Nephron progenitor cell (in vitro differentiated cells): ENCODE data around the gene BTBD9.
A peak's percentile ranks its signal among the peaks of the same experiment; 100 is the strongest.

Source experiments
- DNase-seq: peaks from one replicate; pipeline ENCODE4 v3.0.0; 2021
- H3K27ac Mint-ChIP-seq: 2 replicates; pipeline ENCODE4 v1.8.0; 2021; ENCODE audit warnings: mild to moderate bottlenecking, moderate library complexity, mixed read lengths
- H3K27me3 Mint-ChIP-seq: 2 replicates; pipeline ENCODE4 v1.8.0; 2021; ENCODE audit warnings: mild to moderate bottlenecking, low read depth, mixed read lengths; ENCODE audit not compliant: poor library complexity
- H3K36me3 Mint-ChIP-seq: 2 replicates; pipeline ENCODE4 v1.8.0; 2021; ENCODE audit warnings: low read depth, mixed read lengths
- H3K4me1 Mint-ChIP-seq: 2 replicates; pipeline ENCODE4 v1.8.0; 2021; ENCODE audit warnings: mixed read lengths
- H3K4me3 Mint-ChIP-seq: 2 replicates; pipeline ENCODE4 v1.8.0; 2021; ENCODE audit warnings: mild to moderate bottlenecking, moderate library complexity, mixed read lengths
- H3K9me3 Mint-ChIP-seq: 2 replicates; pipeline ENCODE4 v1.8.0; 2021; ENCODE audit warnings: mild to moderate bottlenecking, moderate library complexity, mixed read lengths
- TF ChIP-seq, protein P1 (sequence below): fragments of 200-600 bp; sonication (generic); IDR thresholded peaks from 2 replicates; pipeline ENCODE4 v1.5.0; 2021; ENCODE audit warnings: antibody characterized with exemption

Gene BTBD9

DNA sequence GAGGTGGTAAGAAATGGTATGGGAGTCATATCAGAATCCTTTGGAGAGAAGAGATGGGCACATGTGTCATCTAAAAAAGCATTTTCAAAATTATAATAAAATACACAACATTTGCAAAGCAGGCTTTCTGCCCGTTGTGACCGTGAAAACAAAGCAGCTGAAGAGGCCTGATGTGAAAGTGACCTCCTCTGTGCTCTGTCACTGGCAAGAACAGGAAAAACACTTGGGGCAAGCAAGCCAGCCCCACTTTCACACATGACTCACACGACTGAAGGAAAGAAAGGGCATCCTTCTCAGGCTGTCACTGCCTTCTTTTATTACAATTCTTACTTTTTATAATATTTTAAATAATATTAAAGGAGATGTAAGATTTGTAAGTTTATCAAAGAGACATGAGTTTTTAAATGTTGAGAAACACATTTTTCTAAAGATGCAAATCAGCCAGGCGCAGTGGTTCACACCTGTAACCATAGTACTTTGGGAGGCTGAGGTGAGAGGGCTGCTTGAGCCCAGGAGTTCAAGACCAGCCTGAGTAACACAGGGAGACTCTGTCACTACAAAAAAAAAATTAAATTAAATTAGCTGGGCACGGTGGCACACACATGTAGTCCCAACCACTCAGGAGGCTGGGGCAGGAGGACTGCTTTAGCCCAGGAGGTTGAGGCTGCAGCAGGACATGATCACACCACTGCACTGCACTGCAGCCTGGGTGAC lies 143.7 kb downstream of the BTBD9 start:
- TF ChIP-seq, protein P1, sequence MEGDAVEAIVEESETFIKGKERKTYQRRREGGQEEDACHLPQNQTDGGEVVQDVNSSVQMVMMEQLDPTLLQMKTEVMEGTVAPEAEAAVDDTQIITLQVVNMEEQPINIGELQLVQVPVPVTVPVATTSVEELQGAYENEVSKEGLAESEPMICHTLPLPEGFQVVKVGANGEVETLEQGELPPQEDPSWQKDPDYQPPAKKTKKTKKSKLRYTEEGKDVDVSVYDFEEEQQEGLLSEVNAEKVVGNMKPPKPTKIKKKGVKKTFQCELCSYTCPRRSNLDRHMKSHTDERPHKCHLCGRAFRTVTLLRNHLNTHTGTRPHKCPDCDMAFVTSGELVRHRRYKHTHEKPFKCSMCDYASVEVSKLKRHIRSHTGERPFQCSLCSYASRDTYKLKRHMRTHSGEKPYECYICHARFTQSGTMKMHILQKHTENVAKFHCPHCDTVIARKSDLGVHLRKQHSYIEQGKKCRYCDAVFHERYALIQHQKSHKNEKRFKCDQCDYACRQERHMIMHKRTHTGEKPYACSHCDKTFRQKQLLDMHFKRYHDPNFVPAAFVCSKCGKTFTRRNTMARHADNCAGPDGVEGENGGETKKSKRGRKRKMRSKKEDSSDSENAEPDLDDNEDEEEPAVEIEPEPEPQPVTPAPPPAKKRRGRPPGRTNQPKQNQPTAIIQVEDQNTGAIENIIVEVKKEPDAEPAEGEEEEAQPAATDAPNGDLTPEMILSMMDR: no peak
- Mint-ChIP-seq H3K27ac (no peak overlapping the region), H3K36me3 (no peaks in the 10 kb centered on the region), H3K4me1 (peaks cover 8% of the 10 kb centered on the region), H3K9me3 (no peaks in the 10 kb centered on the region), H3K4me3 (no peak overlapping the region), H3K27me3 (peaks cover 3% of the 10 kb centered on the region)
- no peak for DNase-seq

DNA sequence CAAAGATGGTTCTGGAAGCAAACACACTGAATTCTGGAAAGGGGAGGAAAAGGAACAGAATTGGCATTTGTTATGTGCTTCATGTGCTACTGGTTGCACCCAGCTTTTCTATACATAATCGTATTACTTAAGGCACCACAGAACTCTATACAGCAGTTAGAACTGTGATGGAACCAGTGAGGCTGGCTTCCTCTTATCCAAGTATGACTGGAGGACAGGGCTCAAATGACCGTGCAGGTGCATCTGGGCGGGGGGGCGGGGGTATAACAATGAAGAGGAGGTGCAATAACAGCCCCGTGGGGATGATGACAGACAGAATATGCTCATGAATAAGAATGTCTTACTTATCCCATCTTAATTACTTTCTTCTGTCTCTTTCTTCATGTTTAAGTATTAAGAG lies 144.2 kb downstream of the BTBD9 start:
- Mint-ChIP-seq H3K27ac (no peak overlapping the region), H3K4me1 (peaks cover 8% of the 10 kb centered on the region), H3K27me3 (peaks cover 3% of the 10 kb centered on the region), H3K9me3 (no peaks in the 10 kb centered on the region), H3K36me3 (no peaks in the 10 kb centered on the region), H3K4me3 (no peak overlapping the region)
- TF ChIP-seq, protein P1: no peak
- no peak for DNase-seq

DNA sequence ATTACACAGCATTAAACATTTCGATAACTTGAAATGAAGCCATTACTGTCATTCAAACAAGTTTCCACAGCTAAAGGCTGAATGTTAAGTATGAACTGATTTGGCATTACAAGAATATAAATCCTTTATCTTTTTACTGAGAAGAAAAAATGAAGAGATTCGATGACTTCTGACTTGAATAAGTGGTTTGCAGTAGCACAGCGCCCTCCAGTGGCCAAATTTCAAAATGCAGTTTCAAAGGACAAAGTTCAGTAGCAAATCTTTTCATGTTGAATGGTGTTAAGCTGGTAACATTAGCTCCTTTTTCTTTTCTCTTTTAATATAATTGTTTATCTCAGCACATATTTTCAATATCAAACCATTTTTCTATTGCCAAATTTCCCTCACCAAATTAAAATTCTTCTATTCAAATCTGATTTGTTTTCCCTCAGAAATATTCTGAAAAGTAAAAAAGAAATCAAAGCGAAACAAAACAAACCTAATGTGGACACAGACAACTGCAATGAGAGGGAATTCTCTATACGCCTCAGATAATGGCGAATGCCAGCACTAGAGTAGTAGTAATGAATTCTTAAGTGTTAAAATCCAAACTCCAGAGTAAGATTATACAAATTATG lies 145.7 kb downstream of the BTBD9 start:
- Mint-ChIP-seq H3K36me3 (no peaks in the 10 kb centered on the region), H3K9me3 (no peaks in the 10 kb centered on the region), H3K4me3 (no peak overlapping the region), H3K27me3 (peaks cover 3% of the 10 kb centered on the region), H3K27ac (no peak overlapping the region), H3K4me1 (peaks cover 8% of the 10 kb centered on the region)
- TF ChIP-seq, protein P1: peak; percentile 95
- peak; percentile 86 for DNase-seq

DNA sequence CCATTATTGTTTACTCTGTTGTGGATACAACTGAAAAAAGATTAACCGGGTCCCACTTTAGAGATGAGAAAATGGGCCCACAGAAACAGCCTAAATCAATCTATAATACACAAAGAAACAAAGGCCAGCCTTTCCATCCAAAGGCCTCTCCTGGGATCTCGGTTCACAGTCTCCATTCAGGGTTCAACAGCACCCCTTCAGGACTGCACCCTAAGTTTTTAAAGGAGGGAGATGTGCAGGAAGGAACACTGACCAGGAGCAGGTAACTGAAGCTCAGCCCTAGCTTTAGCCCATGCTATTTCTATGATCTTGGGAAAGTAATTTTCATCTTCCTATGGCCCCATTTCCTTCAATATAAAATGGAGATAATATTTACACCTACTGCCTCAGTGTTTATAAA lies 147.7 kb downstream of the BTBD9 start:
- TF ChIP-seq, protein P1: no peak
- Mint-ChIP-seq H3K9me3 (no peaks in the 10 kb centered on the region), H3K27me3 (peaks cover 3% of the 10 kb centered on the region), H3K36me3 (no peaks in the 10 kb centered on the region), H3K4me3 (no peak overlapping the region), H3K4me1 (peaks cover 8% of the 10 kb centered on the region), H3K27ac (no peak overlapping the region)
- no peak for DNase-seq

DNA sequence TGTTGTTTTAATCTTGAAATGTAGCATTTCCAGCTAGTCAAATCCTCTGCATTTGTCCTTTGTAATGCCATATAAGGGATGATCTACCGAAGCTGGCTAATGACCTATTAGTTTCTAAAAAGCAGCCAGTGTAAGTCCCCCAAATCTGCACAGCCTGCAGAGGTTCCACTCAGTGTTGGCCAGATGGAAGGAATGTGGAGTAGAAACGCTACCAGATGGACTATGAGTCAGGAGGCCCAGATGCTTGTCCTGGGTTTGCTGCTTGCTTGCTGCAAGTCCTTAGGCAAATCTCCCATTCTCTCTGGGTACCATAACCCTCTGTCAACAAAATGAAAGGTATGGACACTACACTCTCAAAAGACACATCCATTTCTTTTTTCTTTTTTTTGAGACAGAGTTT lies 149.8 kb downstream of the BTBD9 start:
- H3K27me3 Mint-ChIP-seq: no peaks in the 10 kb centered on the region
- DNase-seq: no peak
- no peaks in the 10 kb centered on the region for H3K36me3 Mint-ChIP-seq
- H3K9me3 Mint-ChIP-seq: no peaks in the 10 kb centered on the region
- no peak overlapping the region for H3K4me3 Mint-ChIP-seq
- peaks cover 8% of the 10 kb centered on the region for H3K4me1 Mint-ChIP-seq
- TF ChIP-seq, protein P1: no peak
- no peak overlapping the region for H3K27ac Mint-ChIP-seq

DNA sequence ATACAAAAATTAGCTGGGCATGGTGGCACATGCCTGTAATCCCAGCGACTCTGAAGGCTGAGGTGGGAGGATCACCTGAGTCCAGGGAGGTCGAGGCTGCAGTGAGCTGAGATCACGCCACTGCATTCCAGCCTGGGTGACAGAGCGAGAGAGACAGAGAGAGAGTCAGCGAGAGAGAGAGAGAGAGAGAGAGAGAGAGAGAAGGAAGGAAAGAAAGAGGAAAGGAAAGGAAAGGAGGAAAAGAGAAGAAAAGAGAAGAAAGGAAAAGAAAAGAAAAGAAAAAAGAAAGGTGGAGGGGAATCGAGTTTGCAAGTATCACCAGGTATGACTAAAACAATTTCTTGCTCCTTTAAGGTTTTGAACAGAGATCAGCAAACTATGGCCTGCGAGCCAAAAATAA lies 152.3 kb downstream of the BTBD9 start:
- H3K4me1 Mint-ChIP-seq: no peaks in the 10 kb centered on the region
- TF ChIP-seq, protein P1: no peak
- H3K27ac Mint-ChIP-seq: no peak overlapping the region

More for the DNA sequence above, 152.3 kb downstream of the BTBD9 start:
- Mint-ChIP-seq H3K27me3 (no peaks in the 10 kb centered on the region), H3K4me3 (no peak overlapping the region), H3K9me3 (no peaks in the 10 kb centered on the region), H3K36me3 (no peaks in the 10 kb centered on the region)
- DNase-seq: no peak
